KMS-11 (cell line): ENCODE measurements around the gene IL1RAPL1.

ENCODE experiments used
- H2AFZ ChIP-seq: fragments of 200-600 bp; sonication (generic); 2 replicates; pipeline ENCODE4 v1.6.1; 2016; ENCODE audit warnings: antibody characterized with exemption, mixed run types, low read depth
- H3K27ac ChIP-seq: fragments of 200-600 bp; sonication (generic); 2 replicates; pipeline ENCODE4 v1.6.1; 2016; ENCODE audit warnings: mild to moderate bottlenecking, mixed run types
- H3K27me3 ChIP-seq: fragments of 200-600 bp; sonication (generic); 2 replicates; pipeline ENCODE4 v1.6.1; 2017; ENCODE audit warnings: mild to moderate bottlenecking, low read depth, mixed run types, moderate library complexity; ENCODE audit not compliant: insufficient read depth
- H3K36me3 ChIP-seq: fragments of 200-600 bp; sonication (generic); 2 replicates; pipeline ENCODE4 v1.6.1; 2017; ENCODE audit warnings: mild to moderate bottlenecking, mixed run types; ENCODE audit not compliant: insufficient read depth
- H3K4me1 ChIP-seq: fragments of 200-600 bp; sonication (generic); 2 replicates; pipeline ENCODE4 v1.6.1; 2016; ENCODE audit warnings: mild to moderate bottlenecking, low read depth, mixed run types; ENCODE audit not compliant: poor library complexity, severe bottlenecking
- H3K4me2 ChIP-seq: fragments of 200-600 bp; sonication (generic); 2 replicates; pipeline ENCODE4 v1.7.0; 2016; ENCODE audit warnings: mild to moderate bottlenecking, mixed run types
- H3K4me3 ChIP-seq: fragments of 200-600 bp; sonication (generic); IDR thresholded peaks from 2 replicates; pipeline ENCODE4 v1.6.1; 2017; ENCODE audit warnings: low read depth, low read length, mixed read lengths; ENCODE audit not compliant: insufficient read depth
- H3K79me2 ChIP-seq: fragments of 200-600 bp; sonication (generic); 2 replicates; pipeline ENCODE4 v1.6.1; 2016; ENCODE audit warnings: low read depth, mixed run types; ENCODE audit not compliant: insufficient read depth
- H3K9ac ChIP-seq: fragments of 200-600 bp; sonication (generic); 2 replicates; pipeline ENCODE4 v1.6.1; 2016; ENCODE audit warnings: mild to moderate bottlenecking, mixed run types
- H4K20me1 ChIP-seq: fragments of 200-600 bp; sonication (generic); 2 replicates; pipeline ENCODE4 v1.6.1; 2016; ENCODE audit warnings: mild to moderate bottlenecking, mixed run types; ENCODE audit not compliant: insufficient read depth
- TF ChIP-seq, protein P1 (sequence below): fragments of 200-600 bp; sonication (generic); conservative IDR thresholded peaks from 2 replicates; pipeline ENCODE4 v1.6.1; 2017; ENCODE audit warnings: low read depth, mild to moderate bottlenecking, antibody characterized with exemption, low read length, moderate library complexity, mixed read lengths

IL1RAPL1 gene

DNA sequence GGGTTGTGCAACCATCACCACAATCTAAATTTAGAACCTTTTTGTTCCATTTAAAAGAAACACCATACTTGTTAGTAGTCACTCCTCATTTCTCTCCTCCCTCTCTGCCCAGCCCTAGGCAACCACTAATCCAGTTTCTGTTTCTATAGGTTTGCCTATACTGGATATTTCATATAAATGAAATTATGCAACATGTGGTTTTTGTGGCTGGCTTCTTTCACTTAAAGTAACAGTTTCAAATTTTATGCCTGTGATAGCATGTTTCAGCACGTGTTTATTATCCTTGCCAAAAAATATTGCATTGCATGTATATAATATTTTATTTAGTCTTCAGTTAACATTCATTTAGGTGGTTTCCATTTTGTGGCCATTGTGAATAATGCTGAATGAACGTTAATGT lies 437.6 kb downstream of the IL1RAPL1 start:
- H3K27me3 ChIP-seq: no peaks in the 10 kb centered on the region
- no peak overlapping the region; the same call in 1 of the 2 replicates for H3K9ac ChIP-seq
- H3K79me2 ChIP-seq: no peaks in the 10 kb centered on the region
- no peak overlapping the region for H2AFZ ChIP-seq
- TF ChIP-seq, protein P1, sequence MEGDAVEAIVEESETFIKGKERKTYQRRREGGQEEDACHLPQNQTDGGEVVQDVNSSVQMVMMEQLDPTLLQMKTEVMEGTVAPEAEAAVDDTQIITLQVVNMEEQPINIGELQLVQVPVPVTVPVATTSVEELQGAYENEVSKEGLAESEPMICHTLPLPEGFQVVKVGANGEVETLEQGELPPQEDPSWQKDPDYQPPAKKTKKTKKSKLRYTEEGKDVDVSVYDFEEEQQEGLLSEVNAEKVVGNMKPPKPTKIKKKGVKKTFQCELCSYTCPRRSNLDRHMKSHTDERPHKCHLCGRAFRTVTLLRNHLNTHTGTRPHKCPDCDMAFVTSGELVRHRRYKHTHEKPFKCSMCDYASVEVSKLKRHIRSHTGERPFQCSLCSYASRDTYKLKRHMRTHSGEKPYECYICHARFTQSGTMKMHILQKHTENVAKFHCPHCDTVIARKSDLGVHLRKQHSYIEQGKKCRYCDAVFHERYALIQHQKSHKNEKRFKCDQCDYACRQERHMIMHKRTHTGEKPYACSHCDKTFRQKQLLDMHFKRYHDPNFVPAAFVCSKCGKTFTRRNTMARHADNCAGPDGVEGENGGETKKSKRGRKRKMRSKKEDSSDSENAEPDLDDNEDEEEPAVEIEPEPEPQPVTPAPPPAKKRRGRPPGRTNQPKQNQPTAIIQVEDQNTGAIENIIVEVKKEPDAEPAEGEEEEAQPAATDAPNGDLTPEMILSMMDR: no peak
- H3K4me3 ChIP-seq: no peak overlapping the region
- no peaks in the 10 kb centered on the region for H4K20me1 ChIP-seq
- H3K4me1 ChIP-seq: peaks cover 41% of the 10 kb centered on the region
- peak overlapping the region; percentile 92 for H3K4me2 ChIP-seq
- no peaks in the 10 kb centered on the region for H3K36me3 ChIP-seq
- peak overlapping the region; percentile 80 for H3K27ac ChIP-seq

DNA sequence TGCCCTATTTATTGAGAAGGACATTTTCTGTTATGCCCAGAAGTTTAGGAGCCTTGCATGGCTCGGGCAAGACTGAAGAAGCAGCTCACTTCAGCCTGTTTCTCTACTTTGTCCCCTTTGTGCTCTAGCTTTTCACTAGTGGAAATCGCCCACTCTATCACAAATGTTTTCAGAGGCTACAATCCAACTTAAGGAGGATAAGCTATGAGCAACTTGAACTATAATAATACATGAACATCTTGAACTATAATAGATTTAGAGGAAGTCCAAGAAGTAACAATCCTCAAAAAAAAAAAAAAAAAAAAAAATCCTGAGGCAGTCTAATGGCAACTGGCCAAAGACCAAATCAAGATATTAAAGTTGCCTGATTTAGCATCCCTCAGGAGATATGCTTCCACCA lies 452.3 kb downstream of the IL1RAPL1 start:
- H3K4me2 ChIP-seq: no peak overlapping the region
- TF ChIP-seq, protein P1: no peak
- no peak overlapping the region for H3K9ac ChIP-seq
- H3K4me1 ChIP-seq: no peaks in the 10 kb centered on the region
- H2AFZ ChIP-seq: no peak overlapping the region
- H4K20me1 ChIP-seq: no peaks in the 10 kb centered on the region
- H3K36me3 ChIP-seq: no peaks in the 10 kb centered on the region
- H3K4me3 ChIP-seq: no peak overlapping the region
- H3K79me2 ChIP-seq: no peaks in the 10 kb centered on the region
- no peaks in the 10 kb centered on the region for H3K27me3 ChIP-seq
- H3K27ac ChIP-seq: no peak overlapping the region

DNA sequence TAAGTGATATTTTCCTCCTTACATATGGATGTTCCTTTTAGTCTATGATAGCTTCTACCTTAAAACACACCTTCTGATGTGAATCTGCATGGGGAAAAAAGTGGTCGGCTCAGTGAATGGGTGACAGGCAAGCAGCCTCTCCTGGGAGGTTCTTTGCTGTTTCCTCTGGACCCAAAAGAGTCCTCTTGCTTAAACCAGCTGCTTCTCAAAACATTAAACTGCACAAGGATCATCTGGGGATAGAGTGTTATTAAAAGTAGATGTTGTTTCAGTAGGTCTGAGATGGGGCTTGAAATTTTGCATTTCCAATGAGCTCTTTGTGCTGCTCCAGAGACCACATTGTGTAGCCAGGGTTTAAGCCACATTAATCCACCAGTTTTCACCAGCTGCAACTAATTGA lies 452.9 kb downstream of the IL1RAPL1 start:
- H3K27me3 ChIP-seq: no peaks in the 10 kb centered on the region
- no peak overlapping the region for H3K9ac ChIP-seq
- H3K36me3 ChIP-seq: no peaks in the 10 kb centered on the region
- TF ChIP-seq, protein P1: no peak
- H3K4me2 ChIP-seq: no peak overlapping the region
- no peaks in the 10 kb centered on the region for H4K20me1 ChIP-seq
- H2AFZ ChIP-seq: no peak overlapping the region
- no peak overlapping the region for H3K4me3 ChIP-seq
- H3K79me2 ChIP-seq: no peaks in the 10 kb centered on the region
- H3K27ac ChIP-seq: no peak overlapping the region
- H3K4me1 ChIP-seq: no peaks in the 10 kb centered on the region

DNA sequence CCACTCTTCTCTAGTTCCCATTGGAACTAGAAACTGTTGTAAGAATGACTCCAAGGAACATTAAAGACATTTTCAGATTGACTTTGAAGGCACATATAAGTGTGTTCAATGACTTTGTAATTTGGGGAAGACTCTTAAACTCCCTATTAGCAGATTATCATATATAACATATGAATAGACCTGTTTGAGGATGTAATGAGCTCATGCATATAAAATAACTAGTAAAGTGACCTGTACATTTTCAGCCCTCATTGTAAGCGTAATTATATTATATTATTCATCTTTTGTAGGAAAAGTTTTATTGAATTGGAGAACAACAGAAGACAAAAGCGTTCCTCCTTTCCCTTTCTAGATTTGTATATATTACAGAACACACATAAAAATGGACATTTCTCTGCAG lies 455.1 kb downstream of the IL1RAPL1 start:
- no peak overlapping the region for H3K9ac ChIP-seq
- H3K4me1 ChIP-seq: no peaks in the 10 kb centered on the region
- no peaks in the 10 kb centered on the region for H3K36me3 ChIP-seq
- H3K27ac ChIP-seq: no peak overlapping the region
- H2AFZ ChIP-seq: no peak overlapping the region
- H4K20me1 ChIP-seq: no peaks in the 10 kb centered on the region
- no peak overlapping the region for H3K4me3 ChIP-seq
- H3K79me2 ChIP-seq: no peaks in the 10 kb centered on the region
- no peak overlapping the region for H3K4me2 ChIP-seq
- TF ChIP-seq, protein P1: no peak
- no peaks in the 10 kb centered on the region for H3K27me3 ChIP-seq
